GM12878 (cell line): ENCODE measurements around the gene RETN. TPM values are rescaled to one million over a fixed set of nuclear protein-coding genes. Genes with fewer than 3 reads are reported as not detected.
A peak's percentile ranks its signal among the peaks of the same experiment; 100 is the strongest.

Experiments
- ATF3 ChIP-seq: IDR thresholded peaks from 2 replicates; pipeline ENCODE4 v1.6.1; 2011; ENCODE audit warnings: low read depth, mild to moderate bottlenecking, low read length, moderate library complexity, borderline replicate concordance; ENCODE audit errors: extremely low read depth
- ATF7 ChIP-seq: fragments of 450-650 bp; IDR thresholded peaks from 2 replicates; pipeline ENCODE4 v1.6.1; 2016; ENCODE audit warnings: low read depth, mild to moderate bottlenecking
- CBX3 ChIP-seq: fragments of 200-600 bp; sonication (generic); IDR thresholded peaks from 2 replicates; pipeline ENCODE4 v1.6.1; 2016; ENCODE audit warnings: low read depth, borderline replicate concordance
- CBX5 ChIP-seq: sonication (generic); IDR thresholded peaks from 2 replicates; pipeline ENCODE4 v1.6.1; 2016; ENCODE audit warnings: low read depth, moderate library complexity, mild to moderate bottlenecking, inconsistent platforms
- CREB1 ChIP-seq: IDR thresholded peaks from 2 replicates; pipeline ENCODE4 v1.6.1; 2012; ENCODE audit warnings: low read depth, mild to moderate bottlenecking, inconsistent platforms
- FOXM1 ChIP-seq: IDR thresholded peaks from 2 replicates; pipeline ENCODE4 v1.6.1; 2012; ENCODE audit warnings: low read depth, mild to moderate bottlenecking, inconsistent platforms, low read length, moderate library complexity
- HDAC2 ChIP-seq: fragments of 200-600 bp; sonication (generic); IDR thresholded peaks from 2 replicates; pipeline ENCODE4 v1.6.1; 2017
- HDAC6 ChIP-seq: fragments of 200-600 bp; sonication (generic); IDR thresholded peaks from one replicate; pipeline ENCODE4 v1.8.0; 2017; ENCODE audit warnings: antibody characterized with exemption; ENCODE audit not compliant: unreplicated experiment
- IKZF1 ChIP-seq: fragments of 450-650 bp; conservative IDR thresholded peaks from 2 replicates; pipeline ENCODE4 v1.6.1; 2017; ENCODE audit warnings: antibody characterized with exemption, mild to moderate bottlenecking
- IKZF2 ChIP-seq, 2 experiments: fragments of 450-650 bp; IDR thresholded peaks; 2 replicates each; pipeline ENCODE4 v1.6.1; 2017; ENCODE audit warnings: mild to moderate bottlenecking in 2 of 2, moderate library complexity in 2 of 2
- IRF3 ChIP-seq: fragments of 450-650 bp; IDR thresholded peaks from 2 replicates; pipeline ENCODE4 v1.6.1; 2014; ENCODE audit warnings: mild to moderate bottlenecking
- IRF4 ChIP-seq: IDR thresholded peaks from 2 replicates; pipeline ENCODE4 v1.6.1; 2011; ENCODE audit warnings: low read depth, low read length
- JUNB ChIP-seq: IDR thresholded peaks from 2 replicates; pipeline ENCODE4 v1.6.1; 2016; ENCODE audit warnings: antibody characterized with exemption, mild to moderate bottlenecking
- MEF2A ChIP-seq: IDR thresholded peaks from 2 replicates; pipeline ENCODE4 v1.6.1; 2011; ENCODE audit warnings: low read depth, mild to moderate bottlenecking, low read length, moderate library complexity; ENCODE audit not compliant: insufficient read depth
- NBN ChIP-seq: fragments of 450-650 bp; IDR thresholded peaks from 2 replicates; pipeline ENCODE4 v1.6.1; 2016
- NR2F1 ChIP-seq: fragments of 450-650 bp; conservative IDR thresholded peaks from 2 replicates; pipeline ENCODE4 v1.6.1; 2017; ENCODE audit warnings: mild to moderate bottlenecking
- NRF1 ChIP-seq: conservative IDR thresholded peaks from 2 replicates; pipeline ENCODE4 v1.6.1; 2011; ENCODE audit warnings: mild to moderate bottlenecking, low read depth, low read length, improper control_type of control experiment
- SIN3A ChIP-seq: IDR thresholded peaks from 2 replicates; pipeline ENCODE4 v1.6.1; 2012; ENCODE audit warnings: low read depth, low read length, improper control_type of control experiment
- SMC3 ChIP-seq: IDR thresholded peaks from 2 replicates; pipeline ENCODE4 v1.6.1; 2011; ENCODE audit warnings: low read length, improper control_type of control experiment, borderline replicate concordance
- SP1 ChIP-seq: IDR thresholded peaks from one replicate; pipeline ENCODE4 v1.6.1; 2011; ENCODE audit warnings: low read depth, low read length
- STAT1 ChIP-seq: fragments of 450-650 bp; conservative IDR thresholded peaks from 2 replicates; pipeline ENCODE4 v1.6.1; 2014; ENCODE audit warnings: antibody characterized with exemption, mild to moderate bottlenecking
- TARDBP ChIP-seq: IDR thresholded peaks from 2 replicates; pipeline ENCODE4 v1.6.1; 2016; ENCODE audit warnings: borderline replicate concordance
- ZBTB11 ChIP-seq: fragments of 450-650 bp; formaldehyde crosslinking; IDR thresholded peaks from 2 replicates; pipeline ENCODE4 v1.5.0; 2022; ENCODE audit warnings: mild to moderate bottlenecking, missing genetic modification characterization
- ZNF24 ChIP-seq: fragments of 450-650 bp; IDR thresholded peaks from 2 replicates; pipeline ENCODE4 v1.6.1; 2017; ENCODE audit warnings: antibody characterized with exemption, mild to moderate bottlenecking
- ZZZ3 ChIP-seq: IDR thresholded peaks from 2 replicates; pipeline ENCODE4 v1.6.1; 2011; ENCODE audit warnings: low read depth; ENCODE audit not compliant: control insufficient read depth, insufficient read length
- polyA plus RNA-seq, 11 experiments: library from polyadenylated mRNA; depleted of rRNA in 4 of 11; unstranded in 6 of 11; stranded (reverse) in 5 of 11; fragments of >200 nt; fragmentation: Nextera tagmentation in 4 of 11; fragmentation: Illumina TruSeq in 1 of 11; extraction: Ambion mirVana in 4 of 11; extraction: Trizol in 1 of 11; gene quantifications; 1 replicate in 1 of 11; 2 replicates in 10 of 11; pipeline versions ENCODE4 v1.2.1 to v1.2.3, GENCODE V29; 2011 to 2016; ENCODE audit warnings: inconsistent platforms in 2 of 11, missing spikeins in 2 of 11, low read depth in 1 of 11
- total RNA-seq, 4 experiments: library from RNA; depleted of rRNA in 3 of 4; stranded (reverse); fragments of >200 nt in 3 of 4; fragmentation: Illumina TruSeq in 1 of 4; extraction: Trizol in 1 of 4; gene quantifications; 2 replicates each; pipeline versions ENCODE4 v1.2.1 to v1.2.3, GENCODE V29; 2013 to 2021
- TF ChIP-seq, protein P1 (sequence below): fragments of 450-650 bp; conservative IDR thresholded peaks from 2 replicates; pipeline ENCODE4 v1.6.1; 2017; ENCODE audit warnings: mild to moderate bottlenecking, moderate library complexity
- TF ChIP-seq, protein P2 (sequence below): IDR thresholded peaks from 2 replicates; pipeline ENCODE4 v1.6.1; 2012; ENCODE audit warnings: low read depth, low read length, improper control_type of control experiment

RETN gene
- total and polyA plus RNA-seq, 10 of the 15 experiments (the other 5 are each of a cell fraction or from before 2014, with no cell fraction given), result 0.26 TPM; not detected in 9

DNA sequence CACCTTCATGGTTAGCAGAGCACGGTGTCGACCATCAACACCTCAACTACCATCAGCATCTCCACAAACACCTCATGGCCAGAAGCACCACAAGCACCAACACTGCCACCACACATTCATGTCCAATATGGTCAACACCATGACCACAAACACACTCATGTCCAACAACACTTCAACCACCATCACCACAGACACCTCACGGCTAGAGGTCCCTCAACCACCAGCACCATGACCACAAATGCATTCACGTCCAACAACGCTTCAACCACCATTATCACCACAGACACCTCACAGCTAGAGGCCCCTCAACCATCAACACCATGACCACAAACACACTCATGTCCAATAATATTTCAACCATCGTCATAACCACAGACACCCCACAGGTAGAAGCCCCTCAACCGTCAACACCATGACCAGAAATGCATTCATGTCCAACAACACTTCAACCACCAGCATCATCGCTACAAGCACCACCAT lies 22.0 kb downstream of the RETN start (continued):
- no peak for TF ChIP-seq ZBTB11 (CRISPR knock-in tag)
- TF ChIP-seq ZZZ3, result no peak
- 0 out of 2 replicates have a peak, but pooled peaks have one; percentile 9 for TF ChIP-seq MEF2A
- no peak for TF ChIP-seq JUNB
- no peak for TF ChIP-seq HDAC2
- no peak for TF ChIP-seq SP1
- TF ChIP-seq NRF1, result no peak
- TF ChIP-seq IKZF1, result peak; percentile 89
- TF ChIP-seq IKZF2 (IDR thresholded peaks at IDR 0.05), result peak; percentile 90 to 96
- TF ChIP-seq NR2F1, result peak; percentile 93
- TF ChIP-seq ZNF24, result no peak
- peak; percentile 99 for TF ChIP-seq NBN
- no peak for TF ChIP-seq SMC3
- peak; percentile 56; the same call in 1 of the 2 replicates for TF ChIP-seq IRF4
- TF ChIP-seq CBX5, result no peak
- TF ChIP-seq SIN3A, result no peak
- TF ChIP-seq CBX3, result no peak
- TF ChIP-seq, protein P1, sequence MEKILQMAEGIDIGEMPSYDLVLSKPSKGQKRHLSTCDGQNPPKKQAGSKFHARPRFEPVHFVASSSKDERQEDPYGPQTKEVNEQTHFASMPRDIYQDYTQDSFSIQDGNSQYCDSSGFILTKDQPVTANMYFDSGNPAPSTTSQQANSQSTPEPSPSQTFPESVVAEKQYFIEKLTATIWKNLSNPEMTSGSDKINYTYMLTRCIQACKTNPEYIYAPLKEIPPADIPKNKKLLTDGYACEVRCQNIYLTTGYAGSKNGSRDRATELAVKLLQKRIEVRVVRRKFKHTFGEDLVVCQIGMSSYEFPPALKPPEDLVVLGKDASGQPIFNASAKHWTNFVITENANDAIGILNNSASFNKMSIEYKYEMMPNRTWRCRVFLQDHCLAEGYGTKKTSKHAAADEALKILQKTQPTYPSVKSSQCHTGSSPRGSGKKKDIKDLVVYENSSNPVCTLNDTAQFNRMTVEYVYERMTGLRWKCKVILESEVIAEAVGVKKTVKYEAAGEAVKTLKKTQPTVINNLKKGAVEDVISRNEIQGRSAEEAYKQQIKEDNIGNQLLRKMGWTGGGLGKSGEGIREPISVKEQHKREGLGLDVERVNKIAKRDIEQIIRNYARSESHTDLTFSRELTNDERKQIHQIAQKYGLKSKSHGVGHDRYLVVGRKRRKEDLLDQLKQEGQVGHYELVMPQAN, result no peak
- TF ChIP-seq CREB1, result no peak
- peak; percentile 84; the same call in 1 of the 2 replicates for TF ChIP-seq ATF7
- TF ChIP-seq, protein P2, sequence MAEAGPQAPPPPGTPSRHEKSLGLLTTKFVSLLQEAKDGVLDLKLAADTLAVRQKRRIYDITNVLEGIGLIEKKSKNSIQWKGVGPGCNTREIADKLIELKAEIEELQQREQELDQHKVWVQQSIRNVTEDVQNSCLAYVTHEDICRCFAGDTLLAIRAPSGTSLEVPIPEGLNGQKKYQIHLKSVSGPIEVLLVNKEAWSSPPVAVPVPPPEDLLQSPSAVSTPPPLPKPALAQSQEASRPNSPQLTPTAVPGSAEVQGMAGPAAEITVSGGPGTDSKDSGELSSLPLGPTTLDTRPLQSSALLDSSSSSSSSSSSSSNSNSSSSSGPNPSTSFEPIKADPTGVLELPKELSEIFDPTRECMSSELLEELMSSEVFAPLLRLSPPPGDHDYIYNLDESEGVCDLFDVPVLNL, result no peak
- no peak for TF ChIP-seq TARDBP
- no peak for TF ChIP-seq IRF3
- TF ChIP-seq STAT1, result no peak
- peak; percentile 50; the same call in 1 of the 2 replicates for TF ChIP-seq FOXM1
- no peak for TF ChIP-seq HDAC6
- TF ChIP-seq ATF3, result no peak
